ENCODE results near the gene ITGA7. TPM values are rescaled to one million over a fixed set of nuclear protein-coding genes. Genes with fewer than 3 reads are reported as not detected.

ITGA7 gene
- total RNA-seq, 4 donors from 2014 or later: 101 to 207 (median 156) TPM

- no peak for TF ChIP-seq CTCF (IDR thresholded peaks at IDR 0.05)
- ATAC-seq (ENCODE audit: low FRiP score) (no peak), DNase-seq (ENCODE audit: low spot score) (no peak)
These were observed 19.3 kb upstream of the ITGA7 start for GRCh38 chr12:55726971-55727370.

- ATAC-seq (ENCODE audit: low FRiP score) (no peak), DNase-seq (ENCODE audit: low spot score) (no peak)
- TF ChIP-seq CTCF (IDR thresholded peaks at IDR 0.05): no peak
These were observed 17.9 kb upstream of the ITGA7 start for GRCh38 chr12:55725556-55725955.

- ATAC-seq (ENCODE audit: low FRiP score) (no peak), DNase-seq (ENCODE audit: low spot score) (no peak)
- no peak for TF ChIP-seq CTCF (IDR thresholded peaks at IDR 0.05)
These were observed 17.2 kb upstream of the ITGA7 start for GRCh38 chr12:55724940-55725309.

- ATAC-seq (ENCODE audit: low FRiP score): no peak
- DNase-seq (ENCODE audit: low spot score): no peak
- peak in 1 of 3 donors; percentile 19 for TF ChIP-seq CTCF (IDR thresholded peaks at IDR 0.05)
These were observed 16.7 kb upstream of the ITGA7 start for GRCh38 chr12:55724226-55724939.

- DNase-seq (ENCODE audit: low spot score): no peak
- TF ChIP-seq CTCF (IDR thresholded peaks at IDR 0.05): no peak
- no peak for ATAC-seq (ENCODE audit: low FRiP score)
These were observed 16.0 kb upstream of the ITGA7 start for GRCh38 chr12:55723516-55724225.

GRCh38 chr12:55722948-55723347, 15.2 kb upstream of the ITGA7 start:
- no peak for ATAC-seq (ENCODE audit: low FRiP score)
- no peak for TF ChIP-seq CTCF (IDR thresholded peaks at IDR 0.05)
- no peak for DNase-seq (ENCODE audit: low spot score)

Measured in omental fat pad (tissue), 4 donors.